H9 (cell line): ENCODE results near the gene LCE6A. TPM values are rescaled to one million over a fixed set of nuclear protein-coding genes. Genes with fewer than 3 reads are reported as not detected.

Experiments
- DNase-seq: peaks from one replicate; pipeline ENCODE4 v3.0.0-alpha.2; 2017
- H2AFZ ChIP-seq: one replicate; pipeline ENCODE4 v1.6.1; 2013; ENCODE audit warnings: mild to moderate bottlenecking, low read length, control low read depth, moderate library complexity
- H2AK5ac ChIP-seq: 2 replicates; pipeline ENCODE4 v1.6.1; 2013; ENCODE audit warnings: low read length, control low read depth, mixed read lengths; ENCODE audit not compliant: insufficient read length
- H2BK120ac ChIP-seq: one replicate; pipeline ENCODE4 v1.6.1; 2013; ENCODE audit warnings: low read depth, mild to moderate bottlenecking, low read length, control low read depth, inconsistent platforms; ENCODE audit not compliant: poor library complexity, severe bottlenecking
- H2BK12ac ChIP-seq: 2 replicates; pipeline ENCODE4 v1.6.1; 2013; ENCODE audit warnings: low read length, control low read depth, mixed read lengths, low read depth; ENCODE audit not compliant: insufficient read length
- H2BK15ac ChIP-seq: 2 replicates; pipeline ENCODE4 v1.6.1; 2013; ENCODE audit warnings: low read depth, low read length, control low read depth
- H2BK20ac ChIP-seq: one replicate; pipeline ENCODE4 v1.6.1; 2013; ENCODE audit warnings: low read depth, mild to moderate bottlenecking, low read length, control low read depth, inconsistent platforms; ENCODE audit not compliant: poor library complexity, severe bottlenecking
- H2BK5ac ChIP-seq: 2 replicates; pipeline ENCODE4 v1.6.1; 2013; ENCODE audit warnings: low read length, control low read depth, mixed read lengths; ENCODE audit not compliant: insufficient read length
- H3K14ac ChIP-seq: 2 replicates; pipeline ENCODE4 v1.6.1; 2013; ENCODE audit warnings: low read length, control low read depth; ENCODE audit not compliant: insufficient read depth
- H3K18ac ChIP-seq: 2 replicates; pipeline ENCODE4 v1.6.1; 2013; ENCODE audit warnings: low read depth, mild to moderate bottlenecking, mixed read lengths, low read length, control low read depth; ENCODE audit not compliant: insufficient read length
- H3K23ac ChIP-seq: 2 replicates; pipeline ENCODE4 v1.6.1; 2013; ENCODE audit warnings: low read length, control low read depth, mixed read lengths, low read depth; ENCODE audit not compliant: insufficient read length
- H3K23me2 ChIP-seq: 2 replicates; pipeline ENCODE4 v1.6.1; 2013; ENCODE audit warnings: low read depth, mild to moderate bottlenecking, mixed read lengths, low read length, control low read depth; ENCODE audit not compliant: insufficient read length, poor library complexity, severe bottlenecking
- H3K27ac ChIP-seq: 2 replicates; pipeline ENCODE4 v1.5.1; 2013; ENCODE audit warnings: low read length, control low read depth, mixed read lengths, low read depth; ENCODE audit not compliant: insufficient read length
- H3K27me3 ChIP-seq: 2 replicates; pipeline ENCODE4 v1.6.1; 2013; ENCODE audit warnings: low read length, control low read depth, inconsistent platforms; ENCODE audit not compliant: insufficient read depth
- H3K4ac ChIP-seq: 2 replicates; pipeline ENCODE4 v1.6.1; 2013; ENCODE audit warnings: low read depth, mild to moderate bottlenecking, control low read depth, inconsistent platforms, low read length, moderate library complexity
- H3K4me1 ChIP-seq: 2 replicates; pipeline ENCODE4 v1.6.1; 2013; ENCODE audit warnings: low read length, control low read depth, inconsistent platforms; ENCODE audit not compliant: insufficient read depth
- H3K4me2 ChIP-seq: 2 replicates; pipeline ENCODE4 v1.6.1; 2013; ENCODE audit warnings: low read length, control low read depth, mixed read lengths; ENCODE audit not compliant: insufficient read length, insufficient read depth
- H3K56ac ChIP-seq: 2 replicates; pipeline ENCODE4 v1.6.1; 2013; ENCODE audit warnings: low read depth, mild to moderate bottlenecking, mixed read lengths, low read length, control low read depth; ENCODE audit not compliant: insufficient read length
- H3K79me1 ChIP-seq: 2 replicates; pipeline ENCODE4 v1.6.1; 2013; ENCODE audit warnings: low read depth, mild to moderate bottlenecking, moderate library complexity, low read length, control low read depth, inconsistent platforms; ENCODE audit not compliant: insufficient read depth, poor library complexity, severe bottlenecking
- H3K79me2 ChIP-seq: 2 replicates; pipeline ENCODE4 v1.6.1; 2013; ENCODE audit warnings: low read length, control low read depth, inconsistent platforms; ENCODE audit not compliant: insufficient read depth
- H3K9ac ChIP-seq: 2 replicates; pipeline ENCODE4 v1.6.1; 2013; ENCODE audit warnings: low read length, control low read depth, mixed read lengths; ENCODE audit not compliant: insufficient read length; ENCODE audit errors: extremely low read depth
- H3K9me3 ChIP-seq: one replicate; pipeline ENCODE4 v1.6.1; 2013; ENCODE audit warnings: low read depth, low read length, inconsistent platforms; ENCODE audit not compliant: control insufficient read depth
- H3T11ph ChIP-seq: one replicate; pipeline ENCODE4 v1.6.1; 2013; ENCODE audit warnings: mild to moderate bottlenecking, low read length, control low read depth, inconsistent platforms
- H4K20me1 ChIP-seq: one replicate; pipeline ENCODE4 v1.6.1; 2013; ENCODE audit not compliant: control insufficient read depth, insufficient read length, insufficient read depth
- H4K5ac ChIP-seq: 2 replicates; pipeline ENCODE4 v1.6.1; 2013; ENCODE audit warnings: low read depth, mild to moderate bottlenecking, mixed read lengths, low read length, control low read depth; ENCODE audit not compliant: insufficient read length
- H4K8ac ChIP-seq: replicated peaks from 2 replicates; pipeline ENCODE4 v1.6.1; 2013; ENCODE audit warnings: low read length, control low read depth, mixed read lengths, low read depth; ENCODE audit not compliant: insufficient read length
- H4K91ac ChIP-seq: 2 replicates; pipeline ENCODE4 v1.6.1; 2013; ENCODE audit warnings: low read depth, mild to moderate bottlenecking, moderate library complexity, mixed read lengths, low read length, control low read depth; ENCODE audit not compliant: insufficient read length
- H3K27ac Mint-ChIP-seq, 3 experiments: 2 replicates in 2 of 3; 3 replicates in 1 of 3; pipeline ENCODE4 v1.8.0; 2020 to 2021; ENCODE audit warnings: mixed read lengths in 3 of 3, mild to moderate bottlenecking in 1 of 3, moderate library complexity in 1 of 3
- H3K27me3 Mint-ChIP-seq: 2 replicates; pipeline ENCODE4 v1.8.0; 2021; ENCODE audit warnings: low read depth, mild to moderate bottlenecking, moderate library complexity, mixed read lengths
- H3K36me3 Mint-ChIP-seq, 3 experiments: 2 replicates in 2 of 3; 3 replicates in 1 of 3; pipeline ENCODE4 v1.8.0; 2020 to 2021; ENCODE audit warnings: low read depth in 3 of 3, mixed read lengths in 3 of 3; ENCODE audit not compliant: insufficient read depth in 1 of 3
- H3K4me1 Mint-ChIP-seq, 2 experiments: 2 replicates each; pipeline ENCODE4 v1.8.0; 2020; ENCODE audit warnings: mixed read lengths in 2 of 2
- H3K4me3 Mint-ChIP-seq, 2 experiments: 2 replicates in 1 of 2; 3 replicates in 1 of 2; pipeline ENCODE4 v1.8.0; 2020 to 2021; ENCODE audit warnings: mild to moderate bottlenecking in 2 of 2, mixed read lengths in 2 of 2, moderate library complexity in 1 of 2
- H3K9me3 Mint-ChIP-seq, 2 experiments: 2 replicates in 1 of 2; 3 replicates in 1 of 2; pipeline ENCODE4 v1.8.0; 2020; ENCODE audit warnings: mild to moderate bottlenecking in 2 of 2, mixed read lengths in 2 of 2, moderate library complexity in 1 of 2
- CTCF ChIP-seq: fragments of 200-600 bp; sonication (generic); conservative IDR thresholded peaks from 3 replicates; pipeline ENCODE4 v1.8.0; 2021; ENCODE audit warnings: antibody characterized with exemption, mild to moderate bottlenecking
- total RNA-seq: library from RNA; stranded (reverse); gene quantifications from 2 replicates; pipeline ENCODE4 v1.2.1, GENCODE V29; 2021

The LCE6A gene
- total RNA-seq, 1 experiment from 2014 or later: not detected

GRCh38 chr1:152884085-152884484 is 41.4 kb downstream of the LCE6A start:
- Histone ChIP-seq H3K4me2 (no peak overlapping the region), H3K14ac (no peak overlapping the region)

More at GRCh38 chr1:152884085-152884484, 41.4 kb downstream of the LCE6A start:
- Histone ChIP-seq H2BK5ac (no peak overlapping the region), H4K5ac (no peak overlapping the region), H2AK5ac (no peak overlapping the region), H3K9ac (no peak overlapping the region), H3K9me3 (no peaks in the 10 kb centered on the region), H4K20me1 (no peaks in the 10 kb centered on the region), H2BK20ac (no peak overlapping the region), H3T11ph (no peak overlapping the region), H2BK120ac (no peak overlapping the region), H2BK15ac (no peak overlapping the region), H3K4ac (no peak overlapping the region), H2BK12ac (no peak overlapping the region), H2AFZ (no peak overlapping the region), H3K18ac (no peak overlapping the region), H3K23me2 (no peaks in the 10 kb centered on the region), H3K79me1 (no peaks in the 10 kb centered on the region), H3K23ac (no peak overlapping the region), H3K79me2 (no peaks in the 10 kb centered on the region), H3K27ac (no peak overlapping the region), H3K56ac (no peak overlapping the region), H3K27me3 (no peaks in the 10 kb centered on the region), H4K91ac (no peak overlapping the region), H4K8ac (no peak overlapping the region), H3K4me1 (no peaks in the 10 kb centered on the region)
- Mint-ChIP-seq H3K27ac (no peak overlapping the region), H3K4me3 (no peak overlapping the region), H3K4me1 (no peaks in the 10 kb centered on the region), H3K36me3 (peaks cover 0 to 24% (median 5%) of the 10 kb centered on the region in 3 experiments; a peak in 4 of 7 replicates), H3K9me3 (peaks cover 86 to 89% of the 10 kb centered on the region in 2 experiments), H3K27me3 (peaks cover 2% of the 10 kb centered on the region)
- no peak for TF ChIP-seq CTCF
- DNase-seq: no peak
